SH-SY5Y (cell line): ENCODE data around the gene FAM83F.

Experiments
- GATA2 ChIP-seq: IDR thresholded peaks from 2 replicates; pipeline ENCODE4 v1.6.1; 2011; ENCODE audit warnings: mild to moderate bottlenecking, low read depth, low read length
- GATA3 ChIP-seq: IDR thresholded peaks from 2 replicates; pipeline ENCODE4 v1.6.1; 2011; ENCODE audit warnings: low read depth, mild to moderate bottlenecking, low read length, moderate library complexity

- no peak for TF ChIP-seq GATA2
- no peak for TF ChIP-seq GATA3
These were observed 29.7 kb downstream of the FAM83F start for GRCh38 chr22:40024201-40025061.
